AG09309 (cell line): ENCODE measurements around the gene SCN5A.

ENCODE experiments used
- DNase-seq: peaks from one replicate; pipeline ENCODE4 v3.0.0-alpha.2; 2010; ENCODE audit warnings: low read depth
- H3K4me3 ChIP-seq: 2 replicates; pipeline ENCODE4 v1.5.1; 2011; ENCODE audit warnings: mild to moderate bottlenecking, low read depth, low read length, moderate library complexity; ENCODE audit not compliant: control insufficient read depth
- CTCF ChIP-seq: IDR thresholded peaks from 2 replicates; pipeline ENCODE4 v1.5.1; 2011; ENCODE audit warnings: mild to moderate bottlenecking, low read depth, low read length, inconsistent platforms; ENCODE audit not compliant: insufficient read depth, control insufficient read depth; ENCODE audit errors: missing control alignments

Gene SCN5A

GRCh38 chr3:38645076-38645475 lies 4.4 kb downstream of the SCN5A start:
- no peak for DNase-seq
- no peak for TF ChIP-seq CTCF
- no peak overlapping the region for H3K4me3 ChIP-seq

- no peak for TF ChIP-seq CTCF
- no peak for DNase-seq
- H3K4me3 ChIP-seq, result no peak overlapping the region
Measured at GRCh38 chr3:38644662-38645053, 4.8 kb downstream of the SCN5A start.

GRCh38 chr3:38644016-38644661 lies 5.3 kb downstream of the SCN5A start:
- no peak overlapping the region for H3K4me3 ChIP-seq
- no peak for TF ChIP-seq CTCF

GRCh38 chr3:38643592-38643991 lies 5.9 kb downstream of the SCN5A start:
- TF ChIP-seq CTCF, result no peak
- DNase-seq, result no peak
- no peak overlapping the region for H3K4me3 ChIP-seq

More at GRCh38 chr3:38644016-38644661, 5.3 kb downstream of the SCN5A start:
- no peak for DNase-seq

- TF ChIP-seq CTCF, result no peak
- no peak for DNase-seq
- no peak overlapping the region for H3K4me3 ChIP-seq
Measured at GRCh38 chr3:38643090-38643489, 6.4 kb downstream of the SCN5A start.

GRCh38 chr3:38641461-38642110 lies 7.9 kb downstream of the SCN5A start:
- DNase-seq, result no peak
- H3K4me3 ChIP-seq, result no peak overlapping the region
- no peak for TF ChIP-seq CTCF
